ENCODE data around the gene TIMM29. TPM values are rescaled to one million over a fixed set of nuclear protein-coding genes. Genes with fewer than 3 reads are reported as not detected.
"Not testable (repeated sequence)": the region's sequence is repeated elsewhere in the genome, so short reads cannot be mapped to it uniquely, and the experiment has no call there.

The TIMM29 gene
- polyA plus RNA-seq, 2 of the 4 experiments (the other 2 are of a cell fraction), result 9.1 to 20.5 TPM

DNA sequence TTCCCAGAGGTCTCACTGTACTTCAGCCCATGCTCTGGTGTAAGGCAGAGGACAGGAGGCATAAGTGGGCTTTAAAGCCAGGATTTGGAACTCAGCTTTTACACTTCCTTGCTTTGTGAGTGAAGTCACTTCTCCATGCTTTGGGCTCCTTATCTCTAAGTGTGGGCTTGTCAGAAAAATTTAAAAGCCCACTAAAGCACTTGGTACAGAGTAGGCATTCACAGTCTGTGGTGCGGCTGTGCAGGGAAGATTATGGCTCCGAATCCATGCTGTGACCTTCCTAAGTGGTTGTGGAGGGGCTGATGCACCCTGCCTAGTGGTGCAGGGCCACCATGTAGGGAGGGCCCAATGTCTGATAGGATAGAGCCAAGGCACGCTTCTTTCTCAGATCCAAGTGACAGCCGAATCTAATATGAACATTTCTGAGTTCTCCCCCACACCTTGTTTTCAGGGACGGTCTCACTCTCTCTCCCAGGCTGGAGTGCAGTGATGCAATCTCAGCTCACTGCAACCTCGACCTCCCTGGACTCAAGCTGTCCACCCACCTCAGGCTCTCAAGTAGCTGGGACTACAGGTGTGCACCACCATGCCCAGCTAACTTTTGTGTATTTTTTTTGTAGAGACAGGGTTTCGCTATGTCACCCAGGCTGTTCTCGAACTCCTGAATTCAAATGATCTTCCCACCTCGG lies 6.9 kb downstream of the TIMM29 start (continued):
- TF ChIP-seq, protein P1, sequence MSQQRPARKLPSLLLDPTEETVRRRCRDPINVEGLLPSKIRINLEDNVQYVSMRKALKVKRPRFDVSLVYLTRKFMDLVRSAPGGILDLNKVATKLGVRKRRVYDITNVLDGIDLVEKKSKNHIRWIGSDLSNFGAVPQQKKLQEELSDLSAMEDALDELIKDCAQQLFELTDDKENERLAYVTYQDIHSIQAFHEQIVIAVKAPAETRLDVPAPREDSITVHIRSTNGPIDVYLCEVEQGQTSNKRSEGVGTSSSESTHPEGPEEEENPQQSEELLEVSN (IDR thresholded peaks at IDR 0.05; ENCODE audit: borderline replicate concordance, low read depth), result no peak

DNA sequence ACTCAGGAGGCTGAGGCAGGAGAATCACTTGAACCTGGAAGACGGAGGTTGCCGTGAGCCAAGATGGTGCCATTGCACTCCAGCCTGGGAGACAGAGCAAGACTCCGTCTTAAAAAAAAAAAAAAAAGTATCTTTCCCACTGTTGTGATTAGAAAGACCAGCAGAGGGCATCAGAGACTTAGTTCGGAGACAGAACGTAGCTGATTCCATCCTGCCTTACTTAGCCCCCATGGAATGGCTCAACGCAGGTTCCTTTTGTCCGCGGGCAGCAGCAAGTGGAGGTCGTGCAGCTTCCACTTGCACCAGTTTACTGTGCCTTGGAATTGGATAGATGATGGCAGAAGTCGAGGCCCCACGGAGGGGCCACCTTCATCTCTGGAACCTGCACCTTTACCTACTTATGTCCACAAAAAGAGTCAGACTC lies 8.1 kb downstream of the TIMM29 start:
- ChIA-PET POLR2A (interaction anchor here (0.6 to 1.0 kb wide), 4 partner anchors 24 to 291 kb away, joined by 4 to 7 read pairs (median 4); partner anchors contain the start of gene SMARCA4), CTCF (interaction anchor here (0.6 to 2.5 kb wide), 51 partner anchors 9 to 512 kb away, joined by 3 to 19 read pairs (median 4); partner anchors contain the start of genes CARM1 and SMARCA4)
- FAIRE-seq (no peak), ATAC-seq (peak; percentile 84; a peak in 5 of 6 replicates), DNase-seq (ENCODE audit: low read depth in 1 of 2, low spot score in 1 of 2) (peak; percentile 56 to 75)
- peak overlapping the region in 1 of 2 experiments; percentile 72; a peak in 3 of 6 replicates for H3K27ac ChIP-seq
- H3K4me2 ChIP-seq, result peak overlapping the region; percentile 43
- no peak for TF ChIP-seq NFE2L2 (conservative IDR thresholded peaks at IDR 0.05; ENCODE audit: low read length)
- TF ChIP-seq, protein P2, sequence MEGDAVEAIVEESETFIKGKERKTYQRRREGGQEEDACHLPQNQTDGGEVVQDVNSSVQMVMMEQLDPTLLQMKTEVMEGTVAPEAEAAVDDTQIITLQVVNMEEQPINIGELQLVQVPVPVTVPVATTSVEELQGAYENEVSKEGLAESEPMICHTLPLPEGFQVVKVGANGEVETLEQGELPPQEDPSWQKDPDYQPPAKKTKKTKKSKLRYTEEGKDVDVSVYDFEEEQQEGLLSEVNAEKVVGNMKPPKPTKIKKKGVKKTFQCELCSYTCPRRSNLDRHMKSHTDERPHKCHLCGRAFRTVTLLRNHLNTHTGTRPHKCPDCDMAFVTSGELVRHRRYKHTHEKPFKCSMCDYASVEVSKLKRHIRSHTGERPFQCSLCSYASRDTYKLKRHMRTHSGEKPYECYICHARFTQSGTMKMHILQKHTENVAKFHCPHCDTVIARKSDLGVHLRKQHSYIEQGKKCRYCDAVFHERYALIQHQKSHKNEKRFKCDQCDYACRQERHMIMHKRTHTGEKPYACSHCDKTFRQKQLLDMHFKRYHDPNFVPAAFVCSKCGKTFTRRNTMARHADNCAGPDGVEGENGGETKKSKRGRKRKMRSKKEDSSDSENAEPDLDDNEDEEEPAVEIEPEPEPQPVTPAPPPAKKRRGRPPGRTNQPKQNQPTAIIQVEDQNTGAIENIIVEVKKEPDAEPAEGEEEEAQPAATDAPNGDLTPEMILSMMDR (IDR thresholded peaks at IDR 0.05), result peak; percentile 55
- TF ChIP-seq, protein P3, sequence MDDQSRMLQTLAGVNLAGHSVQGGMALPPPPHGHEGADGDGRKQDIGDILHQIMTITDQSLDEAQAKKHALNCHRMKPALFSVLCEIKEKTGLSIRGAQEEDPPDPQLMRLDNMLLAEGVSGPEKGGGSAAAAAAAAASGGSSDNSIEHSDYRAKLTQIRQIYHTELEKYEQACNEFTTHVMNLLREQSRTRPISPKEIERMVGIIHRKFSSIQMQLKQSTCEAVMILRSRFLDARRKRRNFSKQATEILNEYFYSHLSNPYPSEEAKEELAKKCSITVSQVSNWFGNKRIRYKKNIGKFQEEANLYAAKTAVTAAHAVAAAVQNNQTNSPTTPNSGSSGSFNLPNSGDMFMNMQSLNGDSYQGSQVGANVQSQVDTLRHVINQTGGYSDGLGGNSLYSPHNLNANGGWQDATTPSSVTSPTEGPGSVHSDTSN (IDR thresholded peaks at IDR 0.05), result no peak
- no peak for TF ChIP-seq FOXS1 (CRISPR knock-in tag; IDR thresholded peaks at IDR 0.05)
- TF ChIP-seq RAD21 (conservative IDR thresholded peaks at IDR 0.05 in 1 of 2, IDR thresholded peaks at IDR 0.05 in 1 of 2), result peak; percentile 62 to 72
- WGBS (ENCODE audit: missing lambda C conversion rate), result 3% methylated on average over 11 of the region's 11 CpGs
- no peaks in the 10 kb centered on the region for H3K9me3 ChIP-seq
- H3K4me3 ChIP-seq, result no peak overlapping the region
- H3K4me1 ChIP-seq, result peaks cover 24% of the 10 kb centered on the region

DNA sequence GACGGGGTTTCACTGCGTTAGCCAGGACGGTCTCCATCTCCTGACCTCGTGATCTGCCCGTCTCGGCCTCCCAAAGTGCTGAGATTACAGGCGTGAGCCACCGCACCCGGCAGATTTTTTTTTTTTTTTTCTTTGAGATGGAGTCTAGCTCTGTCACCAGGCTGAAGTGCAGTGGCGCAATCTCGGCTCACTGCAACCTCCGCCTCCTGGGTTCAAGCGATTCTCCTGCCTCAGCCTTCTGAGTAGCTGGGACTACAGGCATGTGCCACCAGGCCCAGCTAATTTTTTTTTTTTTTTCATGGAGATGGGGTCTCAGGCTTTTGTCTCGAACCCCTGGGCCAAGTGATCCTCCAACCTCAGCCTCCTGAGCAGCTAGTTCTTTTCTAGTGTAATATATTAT lies 13.0 kb downstream of the TIMM29 start:
- peak in 1 of 2 experiments; percentile 32; a peak in 3 of 6 replicates for ATAC-seq
- H3K4me3 ChIP-seq; H3K9me3 ChIP-seq; FAIRE-seq; DNase-seq (ENCODE audit: low read depth in 1 of 2, low spot score in 1 of 2); POLR2A ChIA-PET: not testable (repeated sequence)
- Histone ChIP-seq H3K27ac (peak overlapping the region in 1 of 2 experiments; percentile 80; a peak in 1 of 6 replicates), H3K4me2 (peak overlapping the region; percentile 24; the same call in 1 of the 3 replicates), H3K4me1 (peaks cover 27% of the 10 kb centered on the region)
- CTCF ChIA-PET, result interaction anchor here (0.6 to 2.3 kb wide), 28 partner anchors 10 to 506 kb away, joined by 3 to 25 read pairs (median 5); no protein-coding TSS in a partner anchor
- 39% methylated on average over 14 of the region's 14 CpGs for WGBS (ENCODE audit: missing lambda C conversion rate)

DNA sequence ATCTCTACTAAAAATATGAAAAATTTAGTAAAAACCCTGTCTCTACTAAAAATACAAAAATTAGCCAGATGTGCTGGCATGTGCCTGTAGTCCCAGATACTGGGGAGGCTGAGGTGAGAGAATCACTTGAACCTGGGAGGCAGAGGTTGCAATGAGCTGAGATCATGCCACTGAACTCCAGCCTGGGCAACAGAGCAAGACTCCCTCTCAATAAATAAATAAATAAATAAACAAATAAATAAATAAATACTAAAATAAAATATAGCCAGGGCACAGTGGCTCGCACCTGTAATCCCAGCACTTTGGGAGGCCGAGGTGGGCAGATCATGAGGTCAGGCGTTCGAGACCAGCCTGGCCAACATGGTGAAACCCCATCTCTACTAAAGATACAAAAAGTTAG lies 14.8 kb downstream of the TIMM29 start:
- 0 out of 2 replicates have a peak, but pooled peaks have one; percentile 15 for TF ChIP-seq ZC3H11A (IDR thresholded peaks at IDR 0.05)
- 64% methylated on average over 4 of the region's 4 CpGs for WGBS (ENCODE audit: missing lambda C conversion rate)
- CTCF ChIA-PET, result interaction anchor here (0.6 to 2.0 kb wide), 5 partner anchors 11 to 97 kb away, joined by 3 to 4 read pairs (median 3); no protein-coding TSS in a partner anchor
- H3K4me2 ChIP-seq; H3K27ac ChIP-seq; H3K4me3 ChIP-seq; ATAC-seq; H3K9me3 ChIP-seq; DNase-seq (ENCODE audit: low read depth in 1 of 2, low spot score in 1 of 2); FAIRE-seq; POLR2A ChIA-PET: not testable (repeated sequence)
- H3K4me1 ChIP-seq, result peaks cover 37% of the 10 kb centered on the region

DNA sequence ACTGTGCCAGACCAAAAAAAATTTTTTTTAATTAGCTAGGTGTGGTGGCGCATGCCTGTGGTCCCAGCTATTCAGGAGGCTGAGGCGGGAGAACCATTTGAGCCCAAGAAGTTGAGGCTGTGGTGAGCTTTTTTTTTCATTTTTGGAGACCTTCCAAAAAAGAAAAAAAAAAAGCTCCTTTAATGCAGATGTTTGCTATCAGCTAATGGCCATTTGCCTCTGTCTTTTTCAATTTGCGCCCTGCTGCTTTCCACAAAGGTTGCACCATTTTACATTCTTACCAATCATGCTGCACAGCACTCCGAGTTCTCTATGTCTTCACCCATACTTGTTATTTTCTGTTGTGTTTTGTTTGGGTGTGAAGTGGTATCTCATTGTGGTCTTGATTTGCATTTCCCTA lies 16.7 kb downstream of the TIMM29 start:
- H3K4me2 ChIP-seq, result no peak overlapping the region
- WGBS (ENCODE audit: missing lambda C conversion rate), result 96% methylated on average over 4 of the region's 4 CpGs
- FAIRE-seq (no peak), ATAC-seq (no peak), DNase-seq (ENCODE audit: low read depth in 1 of 2, low spot score in 1 of 2) (no peak)
- no peak overlapping the region for H3K4me3 ChIP-seq
- H3K27ac ChIP-seq, result no peak overlapping the region
- H3K4me1 ChIP-seq, result peaks cover 18% of the 10 kb centered on the region
- CTCF ChIA-PET, result interaction anchor here (0.6 to 1.6 kb wide), 6 partner anchors 9 to 181 kb away, joined by 3 to 7 read pairs (median 3); no protein-coding TSS in a partner anchor
- TF ChIP-seq HDAC2 (IDR thresholded peaks at IDR 0.05), result no peak
- no peak for TF ChIP-seq CBX8 (IDR thresholded peaks at IDR 0.05)
- TF ChIP-seq HOXA7 (CRISPR knock-in tag; IDR thresholded peaks at IDR 0.05), result no peak
- POLR2A ChIA-PET, result interaction anchor here (0.6 kb wide), 1 partner anchor 10 kb away, joined by 4 read pairs; no protein-coding TSS in a partner anchor
- H3K9me3 ChIP-seq, result no peaks in the 10 kb centered on the region

Measured in A549 (cell line).